Peyer's patch (tissue), 4 donors: Measurements from ENCODE around the gene DRAXIN.

Experiments used
- CTCF ChIP-seq, 6 experiments: fragments of 450-650 bp in 4 of 6; fragments of 200-600 bp in 2 of 6; sonication (generic) in 1 of 6; IDR thresholded peaks; one replicate each; pipeline ENCODE4 v1.5.1; 2017 to 2019; ENCODE audit warnings: antibody characterized with exemption in 6 of 6, mild to moderate bottlenecking in 3 of 6, moderate library complexity in 1 of 6
- POLR2A ChIP-seq, 2 donors: fragments of 450-650 bp; IDR thresholded peaks; one replicate each; pipeline ENCODE4 v1.5.1; 2017; ENCODE audit warnings: antibody characterized with exemption in 2 of 2, mild to moderate bottlenecking in 2 of 2, moderate library complexity in 2 of 2

- TF ChIP-seq CTCF (IDR thresholded peaks at IDR 0.05), result no peak
- TF ChIP-seq POLR2A (IDR thresholded peaks at IDR 0.05), result no peak
These were observed 16.2 kb downstream of the DRAXIN start for GRCh38 chr1:11707621-11708276.
